HG03066 (cell line): Measurements from ENCODE around the gene XRCC4.
"Not testable (repeated sequence)": the region's sequence is repeated elsewhere in the genome, so short reads cannot be mapped to it uniquely, and the experiment has no call there.

Source experiments
- ATAC-seq: cut with Tn5 transposase; IDR thresholded peaks from one replicate; pipeline ENCODE4 v1.9.1; 2021; ENCODE audit warnings: low read depth; ENCODE audit not compliant: unreplicated experiment

Gene XRCC4

DNA sequence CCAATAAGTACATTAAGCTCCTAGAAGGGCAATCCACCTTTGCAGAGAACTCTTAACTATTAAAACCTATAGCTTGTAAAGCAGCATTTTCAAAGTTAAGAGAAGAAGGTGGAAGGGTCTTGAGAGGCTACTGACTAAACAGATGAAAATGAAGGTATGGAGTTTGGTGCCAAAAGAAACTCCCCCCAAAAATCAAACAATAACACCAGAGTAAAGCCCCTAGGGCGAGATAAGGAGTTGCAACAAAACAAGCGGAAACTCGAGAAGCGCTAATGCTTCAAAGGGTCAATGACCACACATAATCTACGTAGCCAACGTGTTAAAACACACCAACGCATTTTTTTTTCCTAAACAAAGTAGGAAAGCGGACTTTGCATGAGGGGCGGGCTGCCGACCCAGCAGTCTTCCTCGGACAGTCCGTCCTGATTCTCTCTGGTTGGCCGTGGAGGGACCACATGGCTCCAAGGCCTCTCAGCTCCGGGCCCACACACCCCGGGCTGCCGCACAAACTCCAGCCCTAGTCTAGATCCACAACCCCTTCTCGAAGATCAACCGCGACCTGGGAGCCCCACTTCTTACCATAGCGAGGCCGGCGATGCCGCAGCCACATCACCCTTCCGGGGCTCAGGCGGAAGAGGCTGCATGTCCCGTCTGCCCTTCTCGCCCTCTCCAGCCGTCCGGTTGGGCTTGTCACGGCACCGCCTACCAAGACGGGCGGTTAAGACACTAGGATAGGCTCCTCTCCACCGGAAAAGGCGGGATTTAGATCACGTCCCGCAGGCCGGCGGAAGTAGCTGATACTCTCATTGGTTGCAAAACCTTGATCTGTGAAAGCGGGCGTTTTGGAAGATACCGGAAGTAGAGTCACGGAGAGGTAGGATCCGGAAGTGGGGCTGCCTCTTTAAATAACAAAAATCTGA, at the start of gene XRCC4, which contains the start of gene TMEM167A:
XRCC4 (plus strand) TSS at position 806 of the 920 bp plus-strand sequence. CDS start 27,373 bp downstream, outside the sequence.
TMEM167A (minus strand) TSS at position 653 of the 920 bp plus-strand sequence; CDS start at position 582, 71 bp downstream.
- ATAC-seq = peak; percentile 98

DNA sequence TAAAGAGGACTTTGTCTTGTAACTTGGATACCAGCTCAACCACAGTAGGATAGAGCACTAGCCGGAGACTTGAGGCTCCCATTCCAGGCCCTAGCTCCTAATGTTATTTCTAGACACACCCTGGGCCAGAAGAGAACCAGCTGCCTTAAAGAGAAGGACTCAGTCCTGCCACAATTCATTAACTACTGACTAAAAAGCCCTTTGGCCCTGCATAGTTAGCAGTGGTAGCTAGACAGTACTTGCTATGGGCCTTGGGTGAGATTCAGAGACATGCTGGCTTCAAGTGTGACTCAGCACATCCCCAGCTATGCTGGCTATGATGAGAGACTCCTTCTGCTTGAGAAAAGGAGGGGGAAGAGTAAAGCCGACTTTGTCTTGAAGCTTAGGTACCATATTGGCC, 47.4 kb upstream of the XRCC4 start:
- ATAC-seq = no peak

DNA sequence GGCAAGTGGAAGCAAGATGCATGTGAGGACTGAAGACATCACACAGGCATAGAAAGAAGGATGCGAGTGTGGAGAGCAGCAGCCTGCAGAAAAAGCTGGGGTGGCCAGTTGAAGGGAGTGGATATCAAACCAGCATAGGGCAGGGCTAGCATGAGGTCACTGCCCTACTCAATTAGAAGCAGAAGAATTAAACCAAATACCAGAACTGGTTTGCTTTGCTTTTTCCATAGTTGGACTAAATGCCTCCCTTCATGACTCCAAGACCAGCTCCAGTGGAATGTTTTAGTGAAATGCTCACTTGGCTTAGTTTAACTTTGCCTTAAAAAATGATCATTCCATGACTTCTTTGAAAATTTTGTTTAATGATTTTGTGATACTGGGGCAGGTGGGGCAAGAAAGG, 46.0 kb upstream of the XRCC4 start:
- no peak for ATAC-seq

DNA sequence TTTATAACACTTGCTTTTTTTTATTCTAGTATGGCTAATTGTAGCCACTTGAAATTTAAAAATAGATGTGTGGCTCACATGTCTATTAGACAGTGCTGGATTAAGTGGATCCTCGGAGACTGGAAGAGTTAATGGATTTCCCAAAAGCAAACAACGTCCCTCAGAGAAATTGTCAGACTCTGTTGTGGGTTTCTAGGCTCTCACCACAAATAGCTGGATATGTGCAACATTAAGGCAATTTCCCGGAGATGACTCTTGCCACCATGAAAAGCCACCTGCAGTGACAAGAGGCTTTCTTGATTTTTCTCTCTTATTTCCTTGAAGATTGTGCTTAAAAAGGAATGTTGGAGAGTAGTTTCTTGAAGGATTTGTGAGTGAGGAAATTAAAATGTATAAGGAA, 43.3 kb upstream of the XRCC4 start:
- ATAC-seq = no peak

DNA sequence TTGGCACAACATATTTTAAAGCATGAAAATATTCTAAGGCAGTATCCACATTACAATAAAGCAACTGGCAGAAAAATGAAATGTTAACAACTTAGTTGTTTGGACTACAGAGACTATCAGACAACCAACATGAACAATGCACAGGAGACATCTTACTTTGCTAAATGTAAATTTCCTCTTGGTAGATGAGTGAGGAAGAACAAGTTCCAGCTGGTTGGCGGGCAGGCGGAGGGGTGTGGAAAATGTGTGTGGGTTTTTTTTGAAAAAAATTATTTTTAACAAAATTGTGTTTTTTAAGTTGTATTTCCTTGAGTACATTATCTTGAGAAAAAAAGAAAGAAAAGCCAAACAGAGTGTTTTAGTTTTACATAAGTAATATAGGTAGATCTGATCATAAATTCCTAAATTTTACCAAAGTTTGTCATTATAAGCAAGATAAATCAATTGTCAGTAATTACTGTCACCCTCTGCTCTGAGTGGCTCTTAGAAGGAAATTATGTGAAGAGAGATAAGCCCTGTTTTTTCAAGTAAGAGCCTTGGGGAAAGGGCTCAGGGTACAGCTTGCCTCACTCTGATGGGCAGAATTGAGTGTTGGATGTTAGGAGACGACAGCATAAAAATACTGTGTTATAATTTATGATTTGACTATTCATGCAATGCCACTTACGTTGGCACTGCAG, 42.7 kb upstream of the XRCC4 start:
- no peak for ATAC-seq

DNA sequence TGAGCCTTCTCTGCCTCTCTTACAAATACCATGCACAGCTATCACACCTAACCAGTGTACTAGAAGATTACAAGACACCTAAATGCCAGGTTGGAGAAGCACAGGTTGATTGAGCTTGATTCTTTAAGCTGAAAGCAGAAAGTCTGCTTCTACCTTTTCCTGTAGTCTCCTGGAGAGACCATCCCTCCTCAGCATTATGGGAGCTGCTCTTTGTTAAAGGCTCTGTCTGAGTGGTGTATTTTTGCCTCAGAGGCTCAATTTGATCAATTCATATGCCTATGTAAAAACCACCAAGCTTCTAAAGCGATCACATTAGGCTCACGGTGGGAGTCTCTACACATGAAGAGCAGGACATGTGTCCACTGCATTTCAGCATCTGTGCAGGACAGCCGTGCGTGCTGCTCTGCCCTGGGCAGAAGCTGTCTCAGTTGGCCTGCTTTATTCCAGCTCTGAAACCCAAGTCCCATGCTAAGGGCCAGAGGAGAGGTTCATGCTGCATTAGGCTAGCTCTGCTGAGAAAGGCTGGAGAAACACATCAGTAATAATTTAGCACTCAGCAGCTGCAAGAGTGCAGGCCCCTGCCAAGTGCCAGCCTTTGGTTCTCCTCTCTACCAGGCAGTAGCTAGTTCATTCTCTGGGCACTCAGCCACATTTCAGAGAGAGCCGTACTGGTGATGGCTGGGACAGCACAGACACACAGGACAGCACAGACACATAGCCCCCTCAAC, 41.8 kb upstream of the XRCC4 start:
- ATAC-seq = no peak

DNA sequence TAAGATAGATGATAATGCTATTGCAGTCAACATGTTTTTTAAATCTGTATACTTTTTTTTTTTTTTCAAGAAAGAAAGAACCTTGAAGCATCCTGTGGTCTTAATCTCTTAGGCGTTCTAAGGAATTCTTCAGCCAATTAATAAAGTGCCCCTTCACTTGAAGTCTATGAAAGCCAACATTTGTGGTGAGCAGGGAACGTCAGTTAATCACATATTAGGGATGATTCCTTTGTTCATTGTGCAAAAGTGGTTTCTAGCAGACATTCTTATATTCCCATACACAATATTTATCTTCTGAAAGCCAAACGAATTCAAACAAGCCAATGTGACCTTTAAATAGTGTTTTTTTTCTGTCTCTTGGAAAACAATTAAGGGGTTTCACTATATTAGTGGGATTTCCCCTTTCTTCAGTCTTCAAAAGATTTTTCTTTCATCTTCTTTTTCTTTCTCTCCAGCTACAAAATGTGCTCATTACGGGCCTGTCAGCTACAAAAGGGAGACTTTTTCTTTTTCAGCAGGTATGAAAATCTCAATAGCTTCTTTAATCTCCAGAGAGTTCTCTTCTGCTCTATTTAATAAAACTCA, 40.3 kb upstream of the XRCC4 start:
- no peak for ATAC-seq

DNA sequence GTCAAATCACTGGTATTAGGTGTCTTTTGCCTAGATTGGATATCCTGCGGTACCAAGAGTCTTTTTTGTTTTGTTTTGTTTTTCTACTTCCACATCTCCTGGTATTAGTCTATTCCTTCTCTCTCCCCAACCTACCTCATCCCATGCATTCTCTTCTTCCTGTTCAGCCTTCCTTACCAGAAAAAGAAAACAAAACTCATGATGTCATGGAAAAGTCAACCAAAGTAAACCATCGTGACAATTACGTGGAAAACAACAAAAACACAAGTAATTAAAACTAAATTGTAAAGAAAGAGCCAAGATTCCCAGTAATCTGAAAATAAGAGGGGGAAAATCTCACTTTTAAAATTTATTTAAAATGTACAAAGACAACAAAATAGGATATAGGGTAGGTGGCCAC, 38.4 kb upstream of the XRCC4 start:
- ATAC-seq = no peak

DNA sequence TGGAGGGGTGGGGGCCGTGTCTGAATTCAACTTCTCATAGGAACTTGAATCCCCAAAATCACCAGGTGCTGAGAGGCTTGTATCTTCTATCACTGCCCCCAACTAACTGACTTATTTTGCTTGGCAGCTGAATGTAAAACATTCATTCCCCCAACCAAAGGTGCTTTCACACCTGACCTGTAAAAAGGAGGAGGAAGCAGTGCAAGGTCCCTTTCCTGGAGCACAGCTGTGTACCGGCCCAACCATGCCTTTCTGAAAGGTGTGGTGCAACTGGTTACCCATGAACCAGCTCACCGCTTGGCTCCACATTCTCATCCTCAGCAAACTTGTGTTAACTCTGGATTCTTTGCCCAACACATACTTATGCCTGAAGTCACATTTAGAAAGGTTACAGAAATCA, 34.8 kb upstream of the XRCC4 start:
- ATAC-seq = no peak

DNA sequence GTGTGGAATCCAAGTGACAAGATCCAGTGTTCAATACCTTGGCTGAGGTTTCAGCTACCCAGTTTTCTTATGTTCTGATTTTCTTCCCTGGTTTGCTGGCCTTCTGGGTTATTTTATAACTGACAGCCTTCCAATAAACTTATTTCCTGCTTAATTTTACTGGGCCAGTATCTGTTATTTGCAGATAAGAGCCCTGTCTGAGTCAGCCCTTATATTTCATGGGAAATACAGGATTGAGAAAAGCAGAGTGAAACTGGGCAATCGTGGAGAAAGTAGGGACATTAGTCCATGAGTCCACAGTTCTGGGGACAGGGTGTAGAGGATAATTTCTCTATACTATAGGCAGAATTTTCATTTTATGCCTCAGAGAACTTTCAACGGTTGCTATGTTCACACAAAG, 32.4 kb upstream of the XRCC4 start:
- no peak for ATAC-seq

DNA sequence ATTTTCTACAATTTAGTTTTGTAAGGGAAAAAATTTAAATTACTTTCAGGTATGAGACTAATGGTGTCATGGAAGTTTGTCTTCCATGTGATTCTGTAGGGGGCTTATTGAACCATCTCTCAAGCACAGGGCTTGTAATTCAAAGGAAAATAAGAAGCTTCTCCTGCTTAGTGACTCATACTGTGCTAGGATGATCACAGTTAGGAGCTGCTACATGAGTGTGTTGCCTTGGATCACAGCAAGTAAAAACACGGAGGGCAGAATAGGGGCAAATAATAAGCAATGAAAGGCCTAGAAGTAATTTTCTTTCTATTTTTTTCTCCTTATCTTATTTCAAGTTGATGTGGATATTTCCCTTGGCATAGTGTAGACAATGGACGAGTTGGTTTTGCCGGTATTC, 29.1 kb upstream of the XRCC4 start:
- no peak for ATAC-seq

DNA sequence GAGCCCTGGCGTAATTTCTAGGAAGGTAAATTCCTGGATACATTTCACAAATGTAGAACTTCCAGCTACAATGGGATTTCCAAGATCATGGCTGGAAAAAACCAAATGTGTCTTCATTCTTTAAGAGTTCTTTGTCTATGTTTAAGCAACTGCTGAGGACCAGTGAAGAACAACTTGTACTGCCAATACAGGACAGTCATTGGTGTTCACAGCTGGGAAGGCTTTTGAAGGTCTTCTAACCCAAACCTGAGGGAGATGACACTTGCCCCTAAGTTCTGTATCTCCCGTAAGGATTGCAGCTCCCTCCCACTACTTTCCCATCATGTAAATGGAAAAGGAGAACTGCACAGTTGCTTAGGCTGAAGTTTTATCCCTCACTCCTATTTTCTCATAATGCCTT, 28.5 kb upstream of the XRCC4 start:
- ATAC-seq = no peak

DNA sequence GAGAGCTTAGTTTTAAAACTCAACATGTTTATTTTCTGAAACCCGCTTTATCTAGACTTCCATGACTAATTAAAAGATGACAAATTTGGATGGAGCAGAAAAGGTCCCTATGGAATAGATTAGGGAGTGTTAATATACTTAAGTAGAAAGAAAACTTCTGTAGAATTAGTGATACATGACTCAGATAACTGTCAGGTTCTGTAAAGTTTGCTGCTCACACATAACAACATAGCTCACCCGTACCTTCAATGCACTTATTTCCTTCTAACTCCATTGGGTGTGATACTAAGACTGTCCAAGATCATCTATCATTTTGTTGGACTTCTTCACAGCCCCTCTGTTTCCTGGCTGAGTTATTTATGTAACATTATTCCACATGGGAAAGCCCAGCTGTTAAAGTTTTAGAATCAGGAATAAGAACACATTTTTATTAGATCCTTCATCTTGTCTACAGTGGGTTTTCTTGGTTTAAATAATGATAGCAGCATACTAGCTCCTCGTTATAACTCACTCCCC, 27.9 kb upstream of the XRCC4 start:
- ATAC-seq = no peak

DNA sequence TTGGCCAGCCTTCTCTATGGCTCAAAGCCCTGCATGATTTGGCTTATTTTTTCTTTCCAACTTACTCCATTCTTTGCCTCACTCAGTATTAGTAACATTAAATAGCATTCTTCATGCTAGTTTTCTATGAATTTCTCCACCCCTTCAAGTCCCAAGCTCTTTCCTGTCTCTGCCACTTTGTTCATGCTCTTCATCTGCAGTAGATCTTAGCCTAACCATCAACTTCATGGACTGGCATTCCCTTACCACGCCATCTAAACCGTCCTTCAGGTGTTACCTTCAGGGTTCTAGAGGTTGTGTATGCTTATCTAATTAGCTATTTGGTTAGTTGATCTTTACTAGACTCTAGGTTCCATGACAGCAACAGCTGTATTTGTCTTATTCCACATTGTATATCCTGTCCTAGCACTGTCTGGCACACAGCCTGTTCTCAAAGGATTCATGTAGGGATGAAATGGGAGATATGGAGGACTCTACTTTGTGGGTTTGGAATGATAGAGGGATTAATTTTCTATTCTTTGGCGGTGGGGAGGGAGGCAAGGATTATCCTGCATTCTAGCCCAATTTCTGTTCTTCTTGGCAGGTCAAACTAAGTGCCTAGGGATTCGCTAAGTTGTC, 26.5 kb upstream of the XRCC4 start:
- ATAC-seq = no peak

DNA sequence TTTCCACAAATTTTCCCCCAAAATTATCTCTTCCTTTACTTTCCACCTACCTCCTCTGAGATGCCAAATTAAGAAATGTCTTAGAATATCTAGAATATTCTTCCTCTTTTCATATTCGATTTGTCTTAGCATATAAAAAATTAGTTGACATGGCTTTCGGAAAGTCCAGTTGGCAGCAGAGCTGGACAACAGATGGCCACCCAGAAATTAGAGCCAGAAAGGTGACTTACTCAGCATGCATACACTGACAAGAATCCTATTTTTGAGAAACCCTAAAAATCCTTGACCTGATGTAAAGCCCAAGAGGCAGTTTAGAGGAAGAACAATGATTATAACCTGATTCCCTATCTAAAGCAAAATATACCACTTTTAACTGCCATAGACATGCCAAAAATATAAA, 22.2 kb upstream of the XRCC4 start:
- no peak for ATAC-seq

DNA sequence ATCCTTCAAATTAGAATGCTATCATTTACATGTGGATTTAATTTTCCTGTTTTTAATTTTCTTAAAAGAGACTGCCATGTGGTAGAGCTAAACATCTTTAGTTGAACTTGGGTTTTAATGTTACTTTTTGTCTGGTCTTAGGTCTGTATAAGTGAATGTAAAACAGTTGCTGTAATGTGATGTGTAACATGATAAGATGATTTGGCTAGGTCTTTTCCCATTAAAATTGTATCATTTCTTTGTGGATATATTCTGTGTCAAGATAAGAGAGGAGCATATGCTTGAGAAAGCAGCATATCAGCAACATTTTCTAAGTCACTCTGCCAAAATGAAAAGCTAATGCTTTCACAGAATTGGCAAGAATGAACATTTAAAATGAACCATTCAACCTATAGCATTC, 18.6 kb upstream of the XRCC4 start:
- no peak for ATAC-seq

DNA sequence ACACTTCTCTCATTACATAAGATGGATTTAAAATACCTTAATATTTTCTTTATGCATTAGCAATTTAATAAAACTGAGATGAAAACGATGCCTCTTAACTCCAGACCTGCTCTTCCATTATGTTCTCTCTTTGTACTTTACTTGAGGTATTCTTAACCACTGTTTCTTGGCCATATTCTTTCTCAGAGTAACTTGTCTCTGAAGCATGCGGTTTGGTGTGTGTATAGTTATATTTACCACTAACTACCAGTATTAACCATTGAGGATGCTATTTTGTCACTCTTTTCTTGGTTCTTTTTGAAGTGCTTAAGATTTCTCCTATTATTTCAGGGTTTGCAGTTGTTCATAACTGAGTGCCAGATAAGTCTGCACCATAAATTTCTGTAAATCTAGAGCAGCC, 18.0 kb upstream of the XRCC4 start:
- no peak for ATAC-seq

DNA sequence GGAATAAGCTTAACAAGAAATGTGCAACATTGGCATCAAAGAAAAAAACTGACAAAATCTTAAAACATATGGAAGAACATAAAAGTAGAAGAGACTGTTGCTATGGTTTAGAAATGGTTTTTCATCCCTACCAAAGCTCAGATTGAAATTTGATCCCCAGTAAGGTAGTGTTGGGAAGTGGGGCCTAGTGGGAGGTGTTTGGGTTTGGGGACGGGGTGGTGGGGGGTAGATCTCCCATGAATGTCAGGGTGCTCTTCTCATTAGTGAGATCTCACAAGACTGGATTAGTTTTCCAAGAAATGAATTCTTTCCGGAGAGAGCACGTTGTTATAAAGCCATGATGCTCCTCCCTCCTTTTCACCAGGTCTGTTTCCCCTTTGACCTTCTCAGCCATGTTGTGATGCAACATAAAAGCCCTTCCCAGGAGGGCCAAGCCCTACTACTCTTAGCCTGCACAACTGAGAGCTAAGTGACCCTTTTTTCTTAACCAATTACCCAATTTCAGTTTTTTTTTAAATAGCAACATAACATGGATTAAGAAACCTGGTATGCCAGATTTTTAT, 10.7 kb upstream of the XRCC4 start:
- no peak for ATAC-seq

DNA sequence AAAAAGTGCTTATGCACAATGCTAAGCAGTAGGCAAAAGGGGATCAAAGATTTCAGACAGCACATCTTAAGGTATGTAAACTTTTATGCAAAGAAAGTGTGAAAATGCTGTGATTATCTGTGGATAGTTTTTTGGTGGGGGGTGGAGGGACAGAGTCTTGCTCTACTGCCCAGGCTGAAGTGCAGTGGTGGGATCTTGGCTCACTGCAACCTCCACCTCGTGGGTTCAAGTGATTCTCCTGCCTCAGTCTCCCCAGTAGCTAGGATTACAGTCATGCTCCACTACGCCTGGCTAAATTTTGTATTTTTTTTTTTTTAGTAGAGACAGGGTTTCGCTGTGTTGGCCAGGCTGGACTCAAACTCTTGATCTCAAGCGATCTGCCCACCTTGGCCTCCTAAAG, 10.0 kb upstream of the XRCC4 start:
- ATAC-seq = not testable (repeated sequence)
